NCI-H2107 treated with DMSO at 0.1 percent for 48 hours (cell line): ENCODE data around the gene ASTN2.

Source experiments
- DNase-seq: peaks from one replicate; lab custom pipeline; 2025; ENCODE audit not compliant: unreplicated experiment; lab: John Stamatoyannopoulos, UW

The ASTN2 gene

GRCh38 chr9:117122953-117123352, 291.9 kb downstream of the ASTN2 start:
- DNase-seq, result no peak

GRCh38 chr9:117122102-117122501, 292.8 kb downstream of the ASTN2 start:
- DNase-seq, result no peak

GRCh38 chr9:117121316-117121715, 293.5 kb downstream of the ASTN2 start:
- no peak for DNase-seq

GRCh38 chr9:117120061-117120460, 294.8 kb downstream of the ASTN2 start:
- DNase-seq, result no peak

- DNase-seq, result no peak
These were observed 298.8 kb downstream of the ASTN2 start for GRCh38 chr9:117116084-117116483.

- DNase-seq, result no peak
These were observed 300.1 kb downstream of the ASTN2 start for GRCh38 chr9:117114768-117115167.

- DNase-seq, result no peak
These were observed 310.0 kb downstream of the ASTN2 start for GRCh38 chr9:117104716-117105495.

- no peak for DNase-seq
These were observed 310.7 kb downstream of the ASTN2 start for GRCh38 chr9:117104206-117104605.

GRCh38 chr9:117103438-117104110, 311.3 kb downstream of the ASTN2 start:
- peak; percentile 81 for DNase-seq

- no peak for DNase-seq
These were observed 313.8 kb downstream of the ASTN2 start for GRCh38 chr9:117101008-117101407.

- DNase-seq, result no peak
These were observed 316.5 kb downstream of the ASTN2 start for GRCh38 chr9:117098331-117098730.

GRCh38 chr9:117097761-117098160, 317.1 kb downstream of the ASTN2 start:
- DNase-seq, result no peak

- no peak for DNase-seq
These were observed 318.7 kb downstream of the ASTN2 start for GRCh38 chr9:117096138-117096537.

- no peak for DNase-seq
These were observed 319.8 kb downstream of the ASTN2 start for GRCh38 chr9:117095081-117095480.

GRCh38 chr9:117093891-117094844, 320.7 kb downstream of the ASTN2 start:
- DNase-seq, result no peak

- DNase-seq, result no peak
These were observed 322.3 kb downstream of the ASTN2 start for GRCh38 chr9:117092582-117092981.

- DNase-seq, result peak; percentile 44
These were observed 323.3 kb downstream of the ASTN2 start for GRCh38 chr9:117091529-117091928.

GRCh38 chr9:117088786-117089185, 326.1 kb downstream of the ASTN2 start:
- no peak for DNase-seq

- DNase-seq, result no peak
These were observed 326.7 kb downstream of the ASTN2 start for GRCh38 chr9:117088140-117088539.

GRCh38 chr9:117084221-117084620, 330.6 kb downstream of the ASTN2 start:
- DNase-seq, result no peak

- DNase-seq, result no peak
These were observed 331.3 kb downstream of the ASTN2 start for GRCh38 chr9:117083559-117083958.
